Uterus (tissue), 4 donors: ENCODE results near the gene KLF16. TPM values are rescaled to one million over a fixed set of nuclear protein-coding genes. Genes with fewer than 3 reads are reported as not detected.

Experiments
- DNase-seq, 2 donors: peaks; one replicate each; pipeline ENCODE4 v3.0.0-alpha.2; 2019 to 2020
- H3K27ac ChIP-seq, 2 donors: fragments of 200-600 bp; sonication (generic); 1 replicate in 1 of 2; 2 replicates in 1 of 2; pipeline ENCODE4 v1.5.1; 2016 to 2018
- H3K27me3 ChIP-seq, 2 donors: fragments of 200-600 bp; sonication (generic); one replicate each; pipeline ENCODE4 v1.5.1; 2018 to 2019; ENCODE audit warnings: control low read depth in 1 of 2
- H3K36me3 ChIP-seq, 2 donors: fragments of 200-600 bp; sonication (generic); one replicate each; pipeline ENCODE4 v1.5.1; 2019; ENCODE audit warnings: control low read depth in 1 of 2
- H3K4me1 ChIP-seq, 2 donors: fragments of 200-600 bp; sonication (generic); one replicate each; pipeline ENCODE4 v1.5.1; 2018 to 2019; ENCODE audit warnings: control low read depth in 1 of 2
- H3K4me3 ChIP-seq, 2 donors: fragments of 200-600 bp; sonication (generic); 1 replicate in 1 of 2; 2 replicates in 1 of 2; pipeline ENCODE4 v1.5.1; 2018 to 2019; ENCODE audit warnings: mild to moderate bottlenecking in 1 of 2
- H3K9me3 ChIP-seq, 2 donors: fragments of 200-600 bp; sonication (generic); one replicate each; pipeline ENCODE4 v1.5.1; 2019; ENCODE audit warnings: control low read depth in 1 of 2
- CTCF ChIP-seq, 4 experiments: fragments of 200-600 bp in 2 of 4; fragments of 450-650 bp in 2 of 4; sonication (generic) in 2 of 4; IDR thresholded peaks; one replicate each; pipeline ENCODE4 v1.5.1; 2016 to 2019; ENCODE audit warnings: antibody characterized with exemption in 4 of 4, mild to moderate bottlenecking in 2 of 4, moderate library complexity in 1 of 4
- POLR2A ChIP-seq, 2 donors: fragments of 450-650 bp; IDR thresholded peaks; one replicate each; pipeline ENCODE4 v1.6.1; 2016; ENCODE audit warnings: antibody characterized with exemption in 2 of 2, mild to moderate bottlenecking in 1 of 2, moderate library complexity in 1 of 2
- intact Hi-C: fragments of 100-400 bp; cut with DNase I; formaldehyde crosslinking; loops from one replicate; pipeline ENCODE4 v1.15.1; 2023; ENCODE audit warnings: low total_unique reads
- total RNA-seq, 4 donors: library from RNA; depleted of rRNA in 3 of 4; stranded (reverse); fragments of >200 nt in 3 of 4; gene quantifications; one replicate each; pipeline versions ENCODE4 v1.1.0 to v1.2.4, GENCODE V29; 2014 to 2023
- donor health status: DM: yes; HTN: yes; CAD: no.

KLF16 gene
- total RNA-seq, 4 donors from 2014 or later: 0.26 to 17.7 (median 3.9) TPM; not detected in 1

- TF ChIP-seq CTCF (IDR thresholded peaks at IDR 0.05) (no peak), POLR2A (IDR thresholded peaks at IDR 0.05) (no peak)
- Histone ChIP-seq H3K4me1 (peaks cover 10 to 30% of the 10 kb centered on the region in 2 donors), H3K27me3 (no peaks in the 10 kb centered on the region), H3K9me3 (no peaks in the 10 kb centered on the region), H3K4me3 (peak overlapping the region; percentile 93 to 96), H3K36me3 (no peaks in the 10 kb centered on the region), H3K27ac (peak overlapping the region; percentile 89 to 92)
- intact Hi-C loops: no loop called here
- DNase-seq: no peak
Measured at GRCh38 chr19:1874554-1875185, 11.3 kb upstream of the KLF16 start.

GRCh38 chr19:1873524-1874473 lies 10.4 kb upstream of the KLF16 start:
- peak in 1 of 2 donors; percentile 68 for DNase-seq
- TF ChIP-seq CTCF (IDR thresholded peaks at IDR 0.05) (no peak), POLR2A (IDR thresholded peaks at IDR 0.05) (no peak)
- Histone ChIP-seq H3K27ac (peak overlapping the region; percentile 75 to 92), H3K27me3 (no peaks in the 10 kb centered on the region), H3K4me3 (peak overlapping the region; percentile 10 to 96), H3K4me1 (peaks cover 10 to 30% of the 10 kb centered on the region in 2 donors), H3K9me3 (no peaks in the 10 kb centered on the region), H3K36me3 (no peaks in the 10 kb centered on the region)
- intact Hi-C loops: no loop called here

- intact Hi-C loops: no loop called here
- peaks cover 10 to 30% of the 10 kb centered on the region in 2 donors for H3K4me1 ChIP-seq
- H3K36me3 ChIP-seq: no peaks in the 10 kb centered on the region
- no peaks in the 10 kb centered on the region for H3K27me3 ChIP-seq
- peak overlapping the region; percentile 10 to 20 for H3K4me3 ChIP-seq
- DNase-seq: peak in 1 of 2 donors; percentile 15
- peak overlapping the region; percentile 75 to 92 for H3K27ac ChIP-seq
- TF ChIP-seq CTCF (IDR thresholded peaks at IDR 0.05) (no peak), POLR2A (IDR thresholded peaks at IDR 0.05) (no peak)
- H3K9me3 ChIP-seq: no peaks in the 10 kb centered on the region
Measured at GRCh38 chr19:1872807-1873523, 9.6 kb upstream of the KLF16 start.

- DNase-seq: no peak
- Histone ChIP-seq H3K36me3 (no peaks in the 10 kb centered on the region), H3K4me3 (no peak overlapping the region), H3K27ac (no peak overlapping the region), H3K27me3 (no peaks in the 10 kb centered on the region), H3K4me1 (peaks cover 10 to 27% of the 10 kb centered on the region in 2 donors), H3K9me3 (no peaks in the 10 kb centered on the region)
- TF ChIP-seq CTCF (IDR thresholded peaks at IDR 0.05): no peak
- TF ChIP-seq POLR2A (IDR thresholded peaks at IDR 0.05): no peak
- intact Hi-C loops: no loop called here
Measured at GRCh38 chr19:1871630-1872029, 8.3 kb upstream of the KLF16 start.
